ENCODE results near the gene TRAIP.

DNA sequence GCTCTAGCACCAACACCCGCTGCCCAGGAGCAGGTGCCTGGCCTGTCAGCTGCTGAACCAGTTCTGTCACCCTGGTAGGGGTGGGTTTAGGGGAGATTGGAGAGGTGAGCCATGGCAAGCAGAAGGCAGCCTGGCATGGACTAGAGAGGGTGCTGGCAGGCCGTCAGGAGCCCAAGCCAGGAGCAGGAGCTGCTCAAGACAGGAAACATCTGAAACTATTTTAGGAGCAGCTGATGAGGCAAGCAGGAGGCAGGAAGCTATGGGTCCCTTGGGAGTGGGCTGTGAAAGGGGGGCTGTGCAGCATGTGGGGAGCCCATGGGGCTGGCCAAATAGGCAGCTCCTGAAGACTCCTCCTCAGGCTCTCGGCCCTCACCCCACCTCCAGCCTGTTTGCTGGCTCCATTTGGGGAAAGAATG, 51.0 kb downstream of the TRAIP start:
- TF ChIP-seq, protein P1, sequence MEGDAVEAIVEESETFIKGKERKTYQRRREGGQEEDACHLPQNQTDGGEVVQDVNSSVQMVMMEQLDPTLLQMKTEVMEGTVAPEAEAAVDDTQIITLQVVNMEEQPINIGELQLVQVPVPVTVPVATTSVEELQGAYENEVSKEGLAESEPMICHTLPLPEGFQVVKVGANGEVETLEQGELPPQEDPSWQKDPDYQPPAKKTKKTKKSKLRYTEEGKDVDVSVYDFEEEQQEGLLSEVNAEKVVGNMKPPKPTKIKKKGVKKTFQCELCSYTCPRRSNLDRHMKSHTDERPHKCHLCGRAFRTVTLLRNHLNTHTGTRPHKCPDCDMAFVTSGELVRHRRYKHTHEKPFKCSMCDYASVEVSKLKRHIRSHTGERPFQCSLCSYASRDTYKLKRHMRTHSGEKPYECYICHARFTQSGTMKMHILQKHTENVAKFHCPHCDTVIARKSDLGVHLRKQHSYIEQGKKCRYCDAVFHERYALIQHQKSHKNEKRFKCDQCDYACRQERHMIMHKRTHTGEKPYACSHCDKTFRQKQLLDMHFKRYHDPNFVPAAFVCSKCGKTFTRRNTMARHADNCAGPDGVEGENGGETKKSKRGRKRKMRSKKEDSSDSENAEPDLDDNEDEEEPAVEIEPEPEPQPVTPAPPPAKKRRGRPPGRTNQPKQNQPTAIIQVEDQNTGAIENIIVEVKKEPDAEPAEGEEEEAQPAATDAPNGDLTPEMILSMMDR (IDR thresholded peaks at IDR 0.05; ENCODE audit: low read depth, low read length, poor library complexity, severe bottlenecking) = no peak
- no peak for TF ChIP-seq EZH2phosphoT487 (IDR thresholded peaks at IDR 0.05; ENCODE audit: borderline replicate concordance, low read length)
